Esophagus muscularis mucosa (tissue), 4 donors: ENCODE data around the gene ST3GAL5. TPM values are rescaled to one million over a fixed set of nuclear protein-coding genes. Genes with fewer than 3 reads are reported as not detected.

Experiments used
- DNase-seq: peaks from one replicate; pipeline ENCODE4 v3.0.0-alpha.2; 2017; ENCODE audit errors: extremely low spot score
- H3K27ac ChIP-seq, 4 donors: fragments of 200-600 bp; sonication (generic); replicated peaks in 1 of 4; 1 replicate in 3 of 4; 2 replicates in 1 of 4; pipeline ENCODE4 v1.5.1; 2016 to 2019; ENCODE audit warnings: mild to moderate bottlenecking in 1 of 4
- H3K27me3 ChIP-seq, 4 donors: fragments of 200-600 bp; sonication (generic); one replicate each; pipeline versions ENCODE4 v1.5.1 to v1.6.0; 2016 to 2019
- H3K36me3 ChIP-seq, 4 donors: fragments of 200-600 bp; sonication (generic); one replicate each; pipeline ENCODE4 v1.5.1; 2016 to 2019
- H3K4me1 ChIP-seq, 4 donors: fragments of 200-600 bp; sonication (generic); one replicate each; pipeline ENCODE4 v1.5.1; 2016 to 2019
- H3K4me3 ChIP-seq, 4 donors: fragments of 200-600 bp; sonication (generic); 1 replicate in 2 of 4; 2 replicates in 2 of 4; pipeline ENCODE4 v1.5.1; 2016 to 2019; ENCODE audit warnings: mild to moderate bottlenecking in 4 of 4, moderate library complexity in 1 of 4
- H3K9me3 ChIP-seq, 4 donors: fragments of 200-600 bp; sonication (generic); 1 replicate in 3 of 4; 2 replicates in 1 of 4; pipeline ENCODE4 v1.5.1; 2016 to 2019
- CTCF ChIP-seq, 3 experiments: fragments of 200-600 bp in 2 of 3; fragments of 450-650 bp in 1 of 3; sonication (generic) in 2 of 3; IDR thresholded peaks; one replicate each; pipeline ENCODE4 v1.5.1; 2017 to 2019; ENCODE audit warnings: antibody characterized with exemption in 3 of 3, mild to moderate bottlenecking in 2 of 3, moderate library complexity in 1 of 3
- EP300 ChIP-seq: sonication (generic); formaldehyde crosslinking; IDR thresholded peaks from one replicate; pipeline ENCODE4 v1.6.1; 2017; ENCODE audit warnings: antibody characterized with exemption
- POLR2A ChIP-seq: fragments of 450-650 bp; IDR thresholded peaks from one replicate; pipeline ENCODE4 v1.6.1; 2017; ENCODE audit warnings: antibody characterized with exemption, moderate library complexity, mild to moderate bottlenecking, low read depth
- POLR2AphosphoS5 ChIP-seq, 2 donors: sonication (generic); formaldehyde crosslinking; IDR thresholded peaks; one replicate each; pipeline ENCODE4 v1.6.1; 2017; ENCODE audit warnings: antibody characterized with exemption in 2 of 2
- WGBS: methylation state at CpG from one replicate; pipeline ENCODE4 v1.1.5; 2018; 5-methylcytosine and 5-hydroxymethylcytosine counted together
- intact Hi-C: fragments of 100-400 bp; cut with DNase I; formaldehyde crosslinking; loops from one replicate; pipeline ENCODE4 v1.15.1; 2023
- total RNA-seq, 4 donors: library from RNA; depleted of rRNA; stranded (reverse); fragments of >200 nt; gene quantifications; one replicate each; pipeline versions ENCODE4 v1.1.0 to v1.2.1, GENCODE V29; 2016

ST3GAL5 gene
- total RNA-seq, 4 donors from 2014 or later, result 11.3 to 21.6 (median 19.4) TPM

GRCh38 chr2:85875350-85876050 lies 13.3 kb downstream of the ST3GAL5 start:
- no peaks in the 10 kb centered on the region for H3K9me3 ChIP-seq
- 78% methylated on average over 8 of the region's 8 CpGs for WGBS

GRCh38 chr2:85873679-85874078 lies 15.1 kb downstream of the ST3GAL5 start:
- peaks cover 0 to 9% (median 1%) of the 10 kb centered on the region in 4 donors for H3K4me1 ChIP-seq
- H3K36me3 ChIP-seq, result no peaks in the 10 kb centered on the region
- no peak overlapping the region for H3K27ac ChIP-seq
- peak in 1 of 3 experiments; percentile 7 for TF ChIP-seq CTCF (IDR thresholded peaks at IDR 0.05)
- TF ChIP-seq EP300, result no peak
- H3K4me3 ChIP-seq, result no peak overlapping the region
- no peak for DNase-seq
- H3K9me3 ChIP-seq, result no peaks in the 10 kb centered on the region
- WGBS, result 96% methylated on average over 4 of the region's 4 CpGs
- intact Hi-C loops, result no loop called here
- no peaks in the 10 kb centered on the region for H3K27me3 ChIP-seq

More at GRCh38 chr2:85875350-85876050, 13.3 kb downstream of the ST3GAL5 start:
- no peak overlapping the region for H3K27ac ChIP-seq
- no peaks in the 10 kb centered on the region for H3K36me3 ChIP-seq
- intact Hi-C loops, result no loop called here
- no peak for DNase-seq
- peaks cover 0 to 9% (median 5%) of the 10 kb centered on the region in 4 donors for H3K4me1 ChIP-seq
- H3K4me3 ChIP-seq, result no peak overlapping the region
- no peaks in the 10 kb centered on the region for H3K27me3 ChIP-seq
- TF ChIP-seq POLR2AphosphoS5 (IDR thresholded peaks at IDR 0.05), result no peak
- TF ChIP-seq CTCF (IDR thresholded peaks at IDR 0.05), result no peak
- no peak for TF ChIP-seq EP300
- TF ChIP-seq POLR2A, result no peak

- Histone ChIP-seq H3K36me3 (no peaks in the 10 kb centered on the region), H3K9me3 (no peaks in the 10 kb centered on the region), H3K27me3 (no peaks in the 10 kb centered on the region), H3K27ac (no peak overlapping the region), H3K4me1 (peaks cover 0 to 9% (median 1%) of the 10 kb centered on the region in 4 donors), H3K4me3 (no peak overlapping the region)
- WGBS, result 95% methylated on average over 15 of the region's 16 CpGs
- intact Hi-C loops, result no loop called here
- no peak for DNase-seq
- no peak for TF ChIP-seq EP300
- TF ChIP-seq CTCF (IDR thresholded peaks at IDR 0.05), result peak in 1 of 3 experiments; percentile 19
Observed at GRCh38 chr2:85872536-85873161, 16.1 kb downstream of the ST3GAL5 start.

- no peak overlapping the region for H3K27ac ChIP-seq
- 94% methylated on average over 6 of the region's 6 CpGs for WGBS
- H3K4me3 ChIP-seq, result no peak overlapping the region
- H3K9me3 ChIP-seq, result no peaks in the 10 kb centered on the region
- H3K36me3 ChIP-seq, result no peaks in the 10 kb centered on the region
- TF ChIP-seq POLR2A (no peak), POLR2AphosphoS5 (IDR thresholded peaks at IDR 0.05) (no peak), EP300 (no peak), CTCF (IDR thresholded peaks at IDR 0.05) (no peak)
- no peak for DNase-seq
- H3K4me1 ChIP-seq, result peaks cover 0 to 9% (median 1%) of the 10 kb centered on the region in 4 donors
- intact Hi-C loops, result no loop called here
- H3K27me3 ChIP-seq, result no peaks in the 10 kb centered on the region
Observed at GRCh38 chr2:85871494-85872164, 17.2 kb downstream of the ST3GAL5 start.
